GM21526 (cell line): Measurements from ENCODE around the gene RAMP2.

Source experiments
- ATAC-seq: cut with Tn5 transposase; IDR thresholded peaks from one replicate; pipeline ENCODE4 v1.9.1; 2021; ENCODE audit warnings: moderate library complexity; ENCODE audit not compliant: unreplicated experiment, low FRiP score

RAMP2 gene

GRCh38 chr17:42791948-42792347 lies 30.9 kb downstream of the RAMP2 start:
- ATAC-seq = no peak

- ATAC-seq = no peak
These were observed 31.5 kb downstream of the RAMP2 start for GRCh38 chr17:42792545-42792944.

- no peak for ATAC-seq
These were observed 34.0 kb downstream of the RAMP2 start for GRCh38 chr17:42795061-42795460.

GRCh38 chr17:42795465-42795864 lies 34.4 kb downstream of the RAMP2 start:
- ATAC-seq = no peak

GRCh38 chr17:42796066-42796758 lies 35.2 kb downstream of the RAMP2 start:
- ATAC-seq = no peak

- ATAC-seq = no peak
These were observed 36.3 kb downstream of the RAMP2 start for GRCh38 chr17:42797067-42798007.

- ATAC-seq = no peak
These were observed 37.0 kb downstream of the RAMP2 start for GRCh38 chr17:42798011-42798382.

- ATAC-seq = peak; percentile 69
These were observed 37.7 kb downstream of the RAMP2 start, which contains the start of the genes CNTD1 and COA3 for GRCh38 chr17:42798383-42799380. CNTD1 (plus strand) TSS chr17:42798861; CDS start chr17:42799068, 207 bp downstream. COA3 (minus strand) TSS chr17:42798704; CDS start chr17:42798681, 23 bp downstream.

GRCh38 chr17:42803074-42803883 lies 42.3 kb downstream of the RAMP2 start:
- ATAC-seq = no peak

- no peak for ATAC-seq
These were observed 43.9 kb downstream of the RAMP2 start for GRCh38 chr17:42804918-42805367.

GRCh38 chr17:42806249-42806648 lies 45.2 kb downstream of the RAMP2 start:
- no peak for ATAC-seq

- ATAC-seq = no peak
These were observed 48.2 kb downstream of the RAMP2 start for GRCh38 chr17:42809250-42809649.
